D721Med (cell line): Measurements from ENCODE around the gene CCDC91.
A peak's percentile ranks its signal among the peaks of the same experiment; 100 is the strongest.

Experiments used
- DNase-seq: peaks from one replicate; pipeline ENCODE4 v3.0.0; 2011; ENCODE audit warnings: low spot score; ENCODE audit not compliant: insufficient read length
- FAIRE-seq: peaks from 2 replicates; lab custom pipeline; 2011; peaks lifted over from hg19 to GRCh38; lab: Jason Lieb, UNC
- CTCF ChIP-seq: IDR thresholded peaks from 2 replicates; pipeline ENCODE4 v1.5.1; 2012; ENCODE audit warnings: mild to moderate bottlenecking, control low read depth; ENCODE audit not compliant: insufficient read depth; ENCODE audit errors: missing control alignments

The CCDC91 gene

GRCh38 chr12:28331130-28331529 is 140.9 kb downstream of the CCDC91 start:
- FAIRE-seq: peak; percentile 91
- TF ChIP-seq CTCF: no peak
- no peak for DNase-seq

- FAIRE-seq (no peak), DNase-seq (no peak)
- no peak for TF ChIP-seq CTCF
Observed at GRCh38 chr12:28340261-28341045, 150.2 kb downstream of the CCDC91 start.

GRCh38 chr12:28343713-28344112 is 153.5 kb downstream of the CCDC91 start:
- DNase-seq (no peak), FAIRE-seq (no peak)
- no peak for TF ChIP-seq CTCF

GRCh38 chr12:28346567-28346966 is 156.3 kb downstream of the CCDC91 start:
- no peak for TF ChIP-seq CTCF
- DNase-seq (no peak), FAIRE-seq (no peak)

- DNase-seq (no peak), FAIRE-seq (no peak)
- no peak for TF ChIP-seq CTCF
Observed at GRCh38 chr12:28349196-28349595, 158.9 kb downstream of the CCDC91 start.

- no peak for TF ChIP-seq CTCF
- no peak for FAIRE-seq
- DNase-seq: no peak
Observed at GRCh38 chr12:28350502-28350901, 160.2 kb downstream of the CCDC91 start.

GRCh38 chr12:28351414-28351813 is 161.2 kb downstream of the CCDC91 start:
- TF ChIP-seq CTCF: no peak
- DNase-seq (no peak), FAIRE-seq (no peak)
